ENCODE data around the gene LRRC28.

- no peak for TF ChIP-seq CTCF (IDR thresholded peaks at IDR 0.05)
- no peak for TF ChIP-seq EP300 (IDR thresholded peaks at IDR 0.05; ENCODE audit: borderline replicate concordance in 1 of 2, low read depth in 1 of 2, low read length in 1 of 2)
Observed at GRCh38 chr15:99426431-99427105, 175.3 kb downstream of the LRRC28 start.
